Measurements from ENCODE around the gene KIFC3. TPM values are rescaled to one million over a fixed set of nuclear protein-coding genes. Genes with fewer than 3 reads are reported as not detected.
A peak's percentile ranks its signal among the peaks of the same experiment; 100 is the strongest.
"Not testable (repeated sequence)": the region's sequence is repeated elsewhere in the genome, so short reads cannot be mapped to it uniquely, and the experiment has no call there.

KIFC3 gene
- total RNA-seq, 2 donors from 2014 or later: 0.82 to 1.2 TPM

DNA sequence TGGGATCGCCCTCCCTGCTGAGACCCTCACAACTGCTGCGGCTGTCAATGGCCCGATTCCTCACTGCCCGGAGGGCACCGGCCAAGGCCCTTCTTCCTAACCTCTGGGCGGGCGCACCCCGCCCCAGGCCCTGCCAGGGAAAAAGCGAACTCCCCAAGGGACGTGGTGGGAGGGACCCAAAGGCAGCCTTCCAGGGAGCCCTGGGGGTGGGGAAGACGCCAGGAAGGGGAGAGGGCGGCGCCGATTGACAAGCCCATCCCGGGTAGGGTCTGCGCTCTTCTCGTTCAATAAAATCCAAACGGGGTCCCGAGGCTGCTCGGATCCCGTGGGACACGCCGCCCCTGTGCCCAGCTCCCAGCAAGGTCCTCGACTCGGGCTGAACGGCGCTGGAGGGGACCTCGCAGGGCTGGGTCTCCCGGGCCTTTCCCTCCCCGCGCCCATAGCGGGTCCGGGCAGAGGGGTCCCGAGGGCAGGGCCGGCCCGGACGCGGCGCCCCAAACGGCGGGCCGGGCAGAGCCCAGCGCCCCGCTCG is 416 bp downstream of the KIFC3 start:
- peak overlapping the region; percentile 1 for H3K4me3 Mint-ChIP-seq
- peaks cover 6% of the 10 kb centered on the region for H3K36me3 Mint-ChIP-seq (ENCODE audit: low read depth)
- H3K27ac Mint-ChIP-seq: no peak overlapping the region
- peaks cover 9% of the 10 kb centered on the region for H3K27me3 Mint-ChIP-seq
- H3K9me3 Mint-ChIP-seq: no peaks in the 10 kb centered on the region
- ATAC-seq (replicated peaks): no peak
- peaks cover 20% of the 10 kb centered on the region for H3K4me1 Mint-ChIP-seq

GRCh38 chr16:57801098-57801808 is 1.0 kb downstream of the KIFC3 start:
- H3K9me3 Mint-ChIP-seq: no peaks in the 10 kb centered on the region
- H3K36me3 Mint-ChIP-seq (ENCODE audit: low read depth): peaks cover 6% of the 10 kb centered on the region
- no peak for ATAC-seq (replicated peaks)
- H3K27ac Mint-ChIP-seq: no peak overlapping the region
- H3K27me3 Mint-ChIP-seq: peaks cover 9% of the 10 kb centered on the region
- peaks cover 20% of the 10 kb centered on the region for H3K4me1 Mint-ChIP-seq
- peak overlapping the region; percentile 1 for H3K4me3 Mint-ChIP-seq

DNA sequence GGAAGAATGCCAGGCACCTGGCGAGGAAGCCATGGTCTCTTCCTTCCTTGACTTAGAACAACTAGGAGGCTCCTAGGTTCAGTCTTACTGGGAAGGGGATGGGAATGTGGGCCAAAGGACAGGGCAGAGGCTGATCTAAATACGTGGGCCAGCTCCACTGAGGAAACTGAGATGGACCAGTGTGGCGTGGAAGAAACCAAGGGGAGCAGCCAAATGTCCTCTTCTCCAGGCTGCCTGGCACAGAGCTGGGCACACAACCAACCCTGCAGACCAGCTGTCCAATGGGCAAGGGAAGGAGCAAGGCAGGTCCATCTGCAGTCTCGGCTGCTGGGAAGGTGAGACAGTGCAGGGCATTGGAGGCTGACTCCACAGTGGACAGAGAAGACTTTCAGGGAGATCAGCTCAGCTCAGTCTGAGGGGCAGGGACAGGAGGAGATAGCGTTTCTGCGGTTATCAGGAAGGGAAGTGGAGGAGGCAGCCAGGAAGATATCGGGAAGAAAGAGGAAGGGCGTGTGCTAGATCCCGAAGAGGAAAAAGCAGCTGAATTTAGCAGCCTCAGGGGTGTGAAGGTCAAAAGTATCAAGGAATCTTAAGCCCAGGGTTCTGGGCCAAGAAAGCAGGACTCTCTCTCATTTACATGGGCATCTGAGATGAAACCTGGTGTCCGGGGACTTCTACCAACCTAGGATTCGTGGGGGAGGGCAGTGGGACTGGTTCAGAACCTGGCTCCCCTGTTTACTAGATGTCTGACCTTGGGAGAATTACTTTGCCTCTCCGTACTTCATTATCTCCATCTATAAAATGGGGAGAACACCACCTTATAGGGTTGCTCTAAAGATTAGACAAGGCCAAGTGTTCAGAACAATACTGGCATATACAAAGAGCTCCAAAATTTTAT is 1.8 kb downstream of the KIFC3 start:
- ATAC-seq (replicated peaks): no peak
- Mint-ChIP-seq H3K4me3 (peak overlapping the region; percentile 1), H3K27me3 (peaks cover 9% of the 10 kb centered on the region), H3K27ac (no peak overlapping the region), H3K36me3 (ENCODE audit: low read depth) (peaks cover 6% of the 10 kb centered on the region), H3K9me3 (no peaks in the 10 kb centered on the region), H3K4me1 (peaks cover 20% of the 10 kb centered on the region)

GRCh38 chr16:57799600-57800199 is 2.6 kb downstream of the KIFC3 start:
- Mint-ChIP-seq H3K27me3 (peaks cover 9% of the 10 kb centered on the region), H3K9me3 (no peaks in the 10 kb centered on the region), H3K27ac (no peak overlapping the region), H3K4me3 (no peak overlapping the region), H3K4me1 (peaks cover 20% of the 10 kb centered on the region), H3K36me3 (ENCODE audit: low read depth) (peaks cover 6% of the 10 kb centered on the region)
- no peak for ATAC-seq (replicated peaks)

- peaks cover 9% of the 10 kb centered on the region for H3K27me3 Mint-ChIP-seq
- ATAC-seq (replicated peaks): no peak
Observed at GRCh38 chr16:57798953-57799599, 3.2 kb downstream of the KIFC3 start.

DNA sequence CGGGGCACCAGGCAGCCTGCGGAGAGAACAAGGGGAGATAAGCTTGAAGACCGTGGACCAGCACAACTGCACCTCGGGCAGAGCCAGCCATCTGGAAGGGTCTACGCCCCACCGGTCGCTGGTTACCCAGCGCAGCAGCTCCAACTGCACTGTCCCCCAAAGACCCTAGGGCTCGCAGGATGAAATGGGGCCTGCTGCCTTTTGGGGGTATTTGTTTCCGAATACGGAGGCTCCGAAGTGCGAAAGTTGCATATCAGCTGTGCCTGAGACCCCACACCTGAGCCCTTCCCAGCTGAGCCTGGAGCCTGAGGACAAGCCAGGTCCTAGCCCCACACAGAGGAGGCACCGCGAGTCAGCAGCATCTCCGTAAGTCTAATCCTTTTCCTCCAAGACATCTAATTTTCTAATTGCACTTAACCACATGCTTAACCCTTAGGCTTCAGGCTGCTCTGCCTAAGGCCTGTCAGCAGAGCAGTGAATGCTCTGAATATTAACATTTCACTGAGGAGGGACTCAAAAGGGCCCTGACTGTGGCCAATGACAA is 4.0 kb downstream of the KIFC3 start:
- no peak for ATAC-seq (replicated peaks)
- peaks cover 6% of the 10 kb centered on the region for H3K36me3 Mint-ChIP-seq (ENCODE audit: low read depth)
- H3K27ac Mint-ChIP-seq: no peak overlapping the region
- H3K4me1 Mint-ChIP-seq: peaks cover 20% of the 10 kb centered on the region
- no peak overlapping the region for H3K4me3 Mint-ChIP-seq
- H3K27me3 Mint-ChIP-seq: peaks cover 9% of the 10 kb centered on the region
- no peaks in the 10 kb centered on the region for H3K9me3 Mint-ChIP-seq

More at GRCh38 chr16:57798953-57799599, 3.2 kb downstream of the KIFC3 start:
- peaks cover 6% of the 10 kb centered on the region for H3K36me3 Mint-ChIP-seq (ENCODE audit: low read depth)
- no peak overlapping the region for H3K27ac Mint-ChIP-seq
- no peaks in the 10 kb centered on the region for H3K9me3 Mint-ChIP-seq
- H3K4me1 Mint-ChIP-seq: peaks cover 20% of the 10 kb centered on the region
- H3K4me3 Mint-ChIP-seq: no peak overlapping the region

- ATAC-seq (replicated peaks): no peak
- Mint-ChIP-seq H3K9me3 (no peaks in the 10 kb centered on the region), H3K4me1 (peaks cover 16% of the 10 kb centered on the region), H3K27me3 (peaks cover 6% of the 10 kb centered on the region), H3K27ac (no peak overlapping the region), H3K4me3 (no peak overlapping the region), H3K36me3 (ENCODE audit: low read depth) (peaks cover 2% of the 10 kb centered on the region)
Observed at GRCh38 chr16:57797526-57798266, 4.6 kb downstream of the KIFC3 start.

- Mint-ChIP-seq H3K27me3 (peaks cover 4% of the 10 kb centered on the region), H3K4me1 (peaks cover 13% of the 10 kb centered on the region), H3K9me3 (no peaks in the 10 kb centered on the region), H3K27ac (peak overlapping the region; percentile 62), H3K4me3 (no peak overlapping the region), H3K36me3 (ENCODE audit: low read depth) (no peaks in the 10 kb centered on the region)
- no peak for ATAC-seq (replicated peaks)
Observed at GRCh38 chr16:57797216-57797525, 5.1 kb downstream of the KIFC3 start.

DNA sequence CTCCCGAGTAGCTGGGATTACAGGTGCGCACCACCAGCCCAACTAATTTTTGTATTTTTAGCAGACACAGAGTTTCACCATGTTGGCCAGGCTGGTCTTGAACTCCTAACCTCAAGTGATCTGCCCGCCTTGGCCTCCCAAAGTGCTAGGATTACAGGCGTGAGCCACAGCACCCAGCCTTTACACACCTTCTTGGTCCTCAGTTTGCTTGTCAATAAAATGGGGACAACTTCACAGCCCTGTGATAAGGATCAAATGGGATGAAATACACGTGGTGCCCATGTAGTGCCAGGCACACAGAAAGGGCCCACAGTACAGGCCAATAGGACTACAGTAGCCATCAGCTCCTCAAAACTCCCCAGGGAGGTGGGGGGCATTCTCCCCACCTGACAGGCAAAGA is 6.3 kb downstream of the KIFC3 start:
- ATAC-seq (replicated peaks); H3K27me3 Mint-ChIP-seq; H3K9me3 Mint-ChIP-seq; H3K4me3 Mint-ChIP-seq; H3K27ac Mint-ChIP-seq; H3K36me3 Mint-ChIP-seq (ENCODE audit: low read depth): not testable (repeated sequence)
- peaks cover 13% of the 10 kb centered on the region for H3K4me1 Mint-ChIP-seq

DNA sequence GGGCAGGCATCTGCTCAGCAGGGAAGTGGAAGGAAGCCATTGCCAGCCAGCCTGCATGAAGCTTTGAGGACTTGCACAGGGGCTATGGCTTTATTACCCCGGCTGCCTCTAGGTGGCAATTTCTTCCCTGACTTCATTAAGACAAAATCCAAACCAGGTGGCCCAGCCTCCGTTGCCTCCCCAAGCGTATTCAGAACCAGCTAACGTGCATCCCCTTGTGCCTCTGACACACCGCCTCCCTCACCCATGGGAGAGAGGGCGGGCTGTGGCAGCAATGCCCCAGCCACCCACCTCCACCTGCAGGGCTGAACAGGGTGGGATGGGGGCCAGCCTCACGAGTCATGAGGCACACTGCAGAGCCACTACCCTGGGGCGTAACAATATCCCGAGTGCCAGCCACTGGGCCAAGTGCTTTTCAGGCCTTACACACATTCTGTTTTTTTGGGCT is 6.8 kb downstream of the KIFC3 start:
- Mint-ChIP-seq H3K27ac (no peak overlapping the region), H3K4me1 (peaks cover 13% of the 10 kb centered on the region), H3K27me3 (peaks cover 2% of the 10 kb centered on the region), H3K9me3 (no peaks in the 10 kb centered on the region), H3K4me3 (no peak overlapping the region), H3K36me3 (ENCODE audit: low read depth) (no peaks in the 10 kb centered on the region)
- peak; percentile 44 for ATAC-seq (replicated peaks)

DNA sequence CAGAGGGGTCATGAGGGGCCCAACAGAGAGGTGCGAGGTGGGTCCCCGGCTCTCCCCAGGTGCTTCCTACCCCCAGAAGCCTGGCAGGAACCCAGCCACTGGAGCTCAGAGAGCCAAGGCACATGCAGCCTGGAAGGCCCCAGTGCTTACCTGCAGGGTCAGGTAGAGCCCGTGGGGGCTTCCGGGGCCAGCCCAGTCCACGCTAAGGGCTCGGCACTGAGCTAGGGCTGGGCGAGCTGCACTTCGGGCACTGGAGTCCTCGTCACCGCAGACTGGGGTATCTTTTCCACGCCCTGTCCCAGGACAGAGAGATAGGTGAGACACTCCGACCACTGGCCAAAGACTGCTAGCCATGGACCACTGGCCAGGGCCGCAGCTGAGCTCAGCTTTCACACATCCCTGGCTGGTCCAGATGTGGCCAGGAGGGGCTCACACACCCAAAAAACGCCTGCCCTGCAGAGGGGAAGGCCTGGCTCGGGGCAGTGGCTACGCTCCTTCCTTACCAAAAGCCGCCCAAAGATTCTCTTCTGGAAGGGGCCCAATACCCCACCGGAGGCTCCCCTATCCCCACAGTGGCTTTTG is 7.4 kb downstream of the KIFC3 start:
- Mint-ChIP-seq H3K9me3 (no peaks in the 10 kb centered on the region), H3K36me3 (ENCODE audit: low read depth) (no peaks in the 10 kb centered on the region), H3K4me1 (peaks cover 13% of the 10 kb centered on the region), H3K27me3 (no peaks in the 10 kb centered on the region), H3K4me3 (no peak overlapping the region), H3K27ac (no peak overlapping the region)
- no peak for ATAC-seq (replicated peaks)

DNA sequence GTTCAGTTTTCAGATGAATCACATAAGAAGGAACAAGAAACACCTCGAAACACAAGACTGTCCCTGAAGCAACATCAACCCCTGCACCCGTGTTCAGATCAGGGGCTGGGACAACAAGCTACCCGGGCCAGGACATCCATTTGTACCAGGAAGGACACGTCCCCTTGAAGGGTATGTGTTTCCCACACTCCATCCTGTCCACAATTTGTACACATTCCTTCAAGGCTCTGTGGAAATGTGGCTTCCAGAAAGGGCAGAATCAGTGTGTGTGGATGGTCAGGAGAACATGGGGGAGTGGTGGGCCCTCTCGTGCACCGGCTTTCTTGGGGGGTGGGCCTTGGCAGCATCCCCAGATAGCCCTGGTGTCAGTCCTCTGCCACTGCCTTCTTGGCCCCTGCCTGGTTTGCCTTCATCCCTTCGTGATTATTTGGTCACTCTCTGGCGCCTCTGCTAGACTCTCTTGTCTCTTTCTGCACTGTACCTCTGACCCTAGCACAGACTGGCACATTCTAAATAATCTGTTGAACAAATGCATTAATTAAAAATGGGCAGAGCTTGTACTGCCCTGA is 10.3 kb downstream of the KIFC3 start:
- Mint-ChIP-seq H3K27me3 (no peaks in the 10 kb centered on the region), H3K9me3 (no peaks in the 10 kb centered on the region), H3K4me1 (no peaks in the 10 kb centered on the region), H3K4me3 (no peak overlapping the region), H3K27ac (no peak overlapping the region), H3K36me3 (ENCODE audit: low read depth) (no peaks in the 10 kb centered on the region)
- no peak for ATAC-seq (replicated peaks)

All from activated T-helper 17 cell treated with anti-CD3 and anti-CD28 coated beads, Interleukin-2, amount 50 U/mL, for 72 hours (primary cell).